ENCODE results near the gene OPA1. TPM values are rescaled to one million over a fixed set of nuclear protein-coding genes. Genes with fewer than 3 reads are reported as not detected.

The OPA1 gene
- total and polyA plus RNA-seq, 2 of the 8 experiments (the other 6 are each of a cell fraction or from before 2014, with no cell fraction given) = 20.3 to 109 TPM

- Histone ChIP-seq H3K23me2 (ENCODE audit: low read depth, low read length) (no peaks in the 10 kb centered on the region), H3K4me1 (replicated peaks in 1 of 4; ENCODE audit: control insufficient read depth in 3 of 4, insufficient read depth in 4 of 4, low read length in 3 of 4) (peaks cover 0 to 10% (median 6%) of the 10 kb centered on the region in 4 experiments; a peak in 5 of 7 replicates), H4K91ac (replicated peaks; ENCODE audit: insufficient read length, low read length) (no peak overlapping the region), H2BK12ac (ENCODE audit: low read depth, low read length) (no peak overlapping the region), H3K4me2 (ENCODE audit: insufficient read depth in 1 of 2, low read depth in 2 of 2, low read length in 2 of 2) (no peak overlapping the region), H3K4ac (replicated peaks; ENCODE audit: insufficient read length, low read depth, low read length) (no peak overlapping the region), H3K27me3 (replicated peaks in 1 of 4; ENCODE audit: control insufficient read depth in 3 of 4, extremely low read depth in 1 of 4, insufficient read depth in 3 of 4, low read length in 3 of 4) (no peaks in the 10 kb centered on the region), H2AK5ac (ENCODE audit: low read depth, low read length) (no peak overlapping the region), H2BK20ac (ENCODE audit: low read length) (no peak overlapping the region), H2BK120ac (replicated peaks; ENCODE audit: low read depth, low read length) (no peak overlapping the region), H4K5ac (ENCODE audit: insufficient read length, low read depth, low read length) (no peak overlapping the region), H4K20me1 (replicated peaks in 1 of 2; ENCODE audit: control insufficient read depth in 1 of 2, insufficient read depth in 2 of 2, low read length in 2 of 2) (no peaks in the 10 kb centered on the region), H3K18ac (ENCODE audit: extremely low read depth, low read length) (no peak overlapping the region), H3K9me3 (ENCODE audit: insufficient read depth in 2 of 2, low read depth in 1 of 2, low read length in 1 of 2) (peaks cover 40 to 42% of the 10 kb centered on the region in 2 experiments), H3K23ac (ENCODE audit: insufficient read length) (no peak overlapping the region), H3K9ac (replicated peaks in 1 of 4; ENCODE audit: extremely low read depth in 1 of 4, low read depth in 3 of 4, low read length in 3 of 4) (no peak overlapping the region), H2AFZ (ENCODE audit: low read length) (no peak overlapping the region), H3K14ac (ENCODE audit: insufficient read length) (no peak overlapping the region), H3K27ac (ENCODE audit: low read depth, low read length) (no peak overlapping the region), H3K79me2 (ENCODE audit: control insufficient read depth in 1 of 2, insufficient read depth in 2 of 2, low read length in 2 of 2) (no peaks in the 10 kb centered on the region), H2BK5ac (ENCODE audit: low read depth, low read length) (no peak overlapping the region), H2BK15ac (ENCODE audit: low read length) (peak overlapping the region; percentile 19; the same call in 1 of the 2 replicates), H3K56ac (replicated peaks; ENCODE audit: insufficient read length, low read depth, low read length) (no peak overlapping the region), H3K4me3 (ENCODE audit: extremely low read depth in 1 of 4, insufficient read depth in 2 of 4, low read depth in 3 of 4, low read length in 4 of 4) (no peak overlapping the region), H3K36me3 (ENCODE audit: control insufficient read depth in 2 of 4, insufficient read depth in 4 of 4, low read length in 3 of 4) (peaks cover 0 to 4% (median 0%) of the 10 kb centered on the region in 4 experiments; a peak in 1 of 8 replicates), H4K8ac (ENCODE audit: extremely low read depth, insufficient read depth, low read length) (no peak overlapping the region), H3K79me1 (ENCODE audit: low read depth, low read length) (no peaks in the 10 kb centered on the region)
- DNase-seq (ENCODE audit: low read depth in 1 of 2, low spot score in 2 of 2) = no peak
- CTCF ChIA-PET (ENCODE audit: partially characterized antibody) = interaction anchor here (0.8 to 1.8 kb wide), 2 partner anchors 13 to 16 kb away, joined by 4 to 5 read pairs; no protein-coding TSS in a partner anchor
- FAIRE-seq = no peak
- POLR2A ChIA-PET (ENCODE audit: partially characterized antibody) = no interaction called here
- WGBS, 2 experiments (ENCODE audit: extremely low coverage in 1 of 2, insufficient coverage in 1 of 2, insufficient read length in 1 of 2, insufficient replicate concordance in 2 of 2, low coverage in 1 of 2, low lambda C conversion rate in 2 of 2, missing lambda C conversion rate in 1 of 2) = 83% methylated on average over 4 of the region's 4 CpGs; no CpG with 5 or more reads in 1 of the 2 experiments
- TF ChIP-seq PHF8 (conservative IDR thresholded peaks at IDR 0.05; ENCODE audit: low read depth, low read length) = no peak
- TF ChIP-seq TBP (IDR thresholded peaks at IDR 0.05; ENCODE audit: low read depth, low read length) = no peak
- TF ChIP-seq SUZ12 (IDR thresholded peaks at IDR 0.05; ENCODE audit: low read length) = no peak
- TF ChIP-seq USF2 (IDR thresholded peaks at IDR 0.05; ENCODE audit: low read length) = no peak
- TF ChIP-seq CHD1 (IDR thresholded peaks at IDR 0.05; ENCODE audit: low read depth, low read length) = no peak
- no peak for TF ChIP-seq RXRA (IDR thresholded peaks at IDR 0.05; ENCODE audit: insufficient read depth, low read depth, low read length)
- no peak for TF ChIP-seq FOSL1 (IDR thresholded peaks at IDR 0.05; ENCODE audit: insufficient read depth, low read depth, low read length)
- peak; percentile 31 for TF ChIP-seq TAF7 (optimal IDR thresholded peaks at IDR 0.05; ENCODE audit: borderline replicate concordance, low read depth, low read length)
- TF ChIP-seq TCF12 (IDR thresholded peaks at IDR 0.05; ENCODE audit: low read depth, low read length) = 0 out of 2 replicates have a peak, but pooled peaks have one; percentile 11
- TF ChIP-seq NANOG (IDR thresholded peaks at IDR 0.05; ENCODE audit: insufficient read depth, low read depth, low read length, poor library complexity, severe bottlenecking) = no peak
- TF ChIP-seq TAF1 (IDR thresholded peaks at IDR 0.05; ENCODE audit: low read depth, low read length) = no peak
These were observed 121.6 kb downstream of the OPA1 start for GRCh38 chr3:193714523-193715137.

Data from H1 (cell line).